Colonic mucosa (tissue), 4 donors: ENCODE data around the gene ARL6IP6. TPM values are rescaled to one million over a fixed set of nuclear protein-coding genes. Genes with fewer than 3 reads are reported as not detected.
"Not testable (repeated sequence)": the region's sequence is repeated elsewhere in the genome, so short reads cannot be mapped to it uniquely, and the experiment has no call there.

Source experiments
- DNase-seq: peaks from one replicate; pipeline ENCODE4 v3.0.0-alpha.2; 2020
- H3K27ac ChIP-seq: fragments of 200-600 bp; one replicate; pipeline ENCODE4 v1.8.0; 2021
- H3K27me3 ChIP-seq: fragments of 200-600 bp; one replicate; pipeline ENCODE4 v1.8.0; 2021
- H3K36me3 ChIP-seq: fragments of 200-600 bp; one replicate; pipeline ENCODE4 v1.8.0; 2021
- H3K4me1 ChIP-seq: fragments of 200-600 bp; one replicate; pipeline ENCODE4 v1.8.0; 2021; ENCODE audit warnings: mild to moderate bottlenecking
- H3K4me3 ChIP-seq: fragments of 200-600 bp; one replicate; pipeline ENCODE4 v1.8.0; 2021
- H3K9ac ChIP-seq, 2 donors: one replicate each; pipeline ENCODE4 v1.7.0; 2013; ENCODE audit warnings: control low read depth in 2 of 2, low read depth in 2 of 2, low read length in 2 of 2
- H3K9me3 ChIP-seq: fragments of 200-600 bp; one replicate; pipeline ENCODE4 v1.8.0; 2021
- intact Hi-C: fragments of 100-400 bp; cut with DNase I; formaldehyde crosslinking; loops from one replicate; pipeline ENCODE4 v1.14.1; 2022
- total RNA-seq, 2 donors: library from RNA; stranded (reverse); fragmentation: NEBNext Ultra II Directional in 1 of 2; extraction: Animal tissue kit (Norgen Biotek cat#: 25700) in 1 of 2; gene quantifications; one replicate each; pipeline ENCODE4 v1.2.1, GENCODE V29; 2021
- TF ChIP-seq, protein P1 (sequence below): fragments of 200-600 bp; IDR thresholded peaks from one replicate; pipeline ENCODE4 v1.8.0; 2022; ENCODE audit warnings: antibody characterized with exemption, mild to moderate bottlenecking
- donor health status: healthy.
- donor health status: DM: no; HTN: no; CAD: no.
- donor health status: DM: no; HTN: no; CAD: no.

ARL6IP6 gene
- total RNA-seq, 2 donors from 2014 or later, result 15.5 to 21.2 TPM

DNA sequence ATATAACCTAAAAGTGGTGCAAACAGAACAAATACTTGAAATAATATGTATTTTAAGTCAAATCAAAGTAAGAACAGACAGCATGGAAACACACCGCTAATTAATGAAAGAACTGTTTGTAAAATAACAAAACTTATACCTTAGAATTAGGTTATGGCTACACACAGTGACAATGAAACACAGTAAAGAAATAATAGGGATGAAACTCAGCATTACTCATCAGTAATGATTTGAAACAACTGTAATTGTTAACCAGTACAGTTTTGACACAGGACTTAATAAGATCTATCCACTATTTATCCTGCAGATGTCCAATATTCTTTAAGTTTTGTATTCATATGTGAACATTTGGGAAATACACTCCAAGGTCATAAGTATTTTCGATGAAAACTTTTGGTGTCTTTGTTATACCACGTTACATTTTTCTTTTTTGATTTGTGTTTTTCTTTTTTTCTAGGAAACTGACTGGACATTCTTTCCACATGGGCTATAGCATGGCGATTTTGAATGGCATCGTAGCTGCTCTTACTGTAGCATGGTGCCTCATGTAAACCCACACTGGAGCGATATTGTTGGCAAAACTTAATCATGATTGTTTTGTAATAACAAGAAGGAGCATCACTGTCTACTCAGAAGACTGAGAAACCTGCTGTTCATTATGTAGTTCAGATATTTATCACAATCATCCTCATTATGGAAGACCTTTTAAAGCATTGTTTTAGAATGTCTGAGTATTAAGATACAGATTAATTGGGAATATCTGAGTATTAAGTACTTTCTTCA is 41.1 kb downstream of the ARL6IP6 start:
- intact Hi-C loops, result no loop called here

DNA sequence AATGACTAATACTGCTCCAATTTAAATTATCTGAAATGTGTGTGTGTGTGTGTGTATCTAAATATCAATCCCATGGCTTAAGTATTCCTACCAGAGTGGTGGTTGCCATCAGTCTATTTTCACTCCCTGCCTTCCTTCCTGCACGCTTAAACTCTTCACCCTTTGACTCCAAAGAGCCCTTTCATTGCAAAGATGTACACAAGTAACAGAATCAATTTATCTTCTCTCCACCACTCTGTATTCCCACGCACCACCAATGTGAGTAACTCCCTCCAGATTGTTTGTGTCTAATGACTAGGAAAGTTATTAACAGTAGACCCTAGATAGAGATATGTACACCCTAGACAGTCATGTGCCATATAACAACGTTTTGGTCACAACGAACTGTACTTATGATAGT is 42.8 kb downstream of the ARL6IP6 start:
- intact Hi-C loops, result no loop called here

More for the DNA sequence above, 41.1 kb downstream of the ARL6IP6 start:
- H3K4me3 ChIP-seq, result no peak overlapping the region
- no peaks in the 10 kb centered on the region for H3K36me3 ChIP-seq
- no peak for DNase-seq
- H3K9me3 ChIP-seq, result no peaks in the 10 kb centered on the region
- no peak overlapping the region for H3K9ac ChIP-seq
- no peak overlapping the region for H3K27ac ChIP-seq
- no peaks in the 10 kb centered on the region for H3K4me1 ChIP-seq
- no peaks in the 10 kb centered on the region for H3K27me3 ChIP-seq
- TF ChIP-seq, protein P1, sequence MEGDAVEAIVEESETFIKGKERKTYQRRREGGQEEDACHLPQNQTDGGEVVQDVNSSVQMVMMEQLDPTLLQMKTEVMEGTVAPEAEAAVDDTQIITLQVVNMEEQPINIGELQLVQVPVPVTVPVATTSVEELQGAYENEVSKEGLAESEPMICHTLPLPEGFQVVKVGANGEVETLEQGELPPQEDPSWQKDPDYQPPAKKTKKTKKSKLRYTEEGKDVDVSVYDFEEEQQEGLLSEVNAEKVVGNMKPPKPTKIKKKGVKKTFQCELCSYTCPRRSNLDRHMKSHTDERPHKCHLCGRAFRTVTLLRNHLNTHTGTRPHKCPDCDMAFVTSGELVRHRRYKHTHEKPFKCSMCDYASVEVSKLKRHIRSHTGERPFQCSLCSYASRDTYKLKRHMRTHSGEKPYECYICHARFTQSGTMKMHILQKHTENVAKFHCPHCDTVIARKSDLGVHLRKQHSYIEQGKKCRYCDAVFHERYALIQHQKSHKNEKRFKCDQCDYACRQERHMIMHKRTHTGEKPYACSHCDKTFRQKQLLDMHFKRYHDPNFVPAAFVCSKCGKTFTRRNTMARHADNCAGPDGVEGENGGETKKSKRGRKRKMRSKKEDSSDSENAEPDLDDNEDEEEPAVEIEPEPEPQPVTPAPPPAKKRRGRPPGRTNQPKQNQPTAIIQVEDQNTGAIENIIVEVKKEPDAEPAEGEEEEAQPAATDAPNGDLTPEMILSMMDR, result no peak

DNA sequence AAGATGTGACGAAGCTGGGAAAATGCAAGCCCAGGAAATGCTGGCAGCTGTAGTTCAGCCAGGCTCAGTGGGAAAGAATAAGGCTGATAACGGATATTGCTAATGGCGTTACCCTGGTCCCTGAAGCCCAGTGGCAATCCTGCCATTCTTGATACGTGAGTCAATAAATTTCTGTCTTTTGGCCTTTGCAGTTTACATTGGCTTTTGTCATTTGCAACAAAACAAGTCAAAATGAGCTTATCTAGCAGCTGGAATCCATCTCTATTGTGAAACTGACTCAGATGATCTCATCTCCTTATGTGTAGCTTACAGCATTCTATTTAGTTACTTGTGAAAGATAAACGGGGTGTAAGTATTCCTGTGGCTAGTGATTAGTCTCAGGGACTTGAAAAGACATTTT is 43.8 kb downstream of the ARL6IP6 start:
- TF ChIP-seq, protein P1, result no peak
- no peaks in the 10 kb centered on the region for H3K27me3 ChIP-seq
- H3K4me1 ChIP-seq, result no peaks in the 10 kb centered on the region
- no peak overlapping the region for H3K4me3 ChIP-seq
- no peak overlapping the region for H3K9ac ChIP-seq
- H3K36me3 ChIP-seq, result no peaks in the 10 kb centered on the region
- DNase-seq, result no peak
- H3K9me3 ChIP-seq, result no peaks in the 10 kb centered on the region
- intact Hi-C loops, result no loop called here
- no peak overlapping the region for H3K27ac ChIP-seq

More for the DNA sequence above, 42.8 kb downstream of the ARL6IP6 start:
- DNase-seq, result no peak
- H3K4me1 ChIP-seq, result no peaks in the 10 kb centered on the region
- H3K9ac ChIP-seq, result no peak overlapping the region
- no peaks in the 10 kb centered on the region for H3K9me3 ChIP-seq
- no peak overlapping the region for H3K27ac ChIP-seq
- TF ChIP-seq, protein P1, result no peak
- H3K36me3 ChIP-seq, result no peaks in the 10 kb centered on the region
- H3K4me3 ChIP-seq, result no peak overlapping the region
- no peaks in the 10 kb centered on the region for H3K27me3 ChIP-seq

DNA sequence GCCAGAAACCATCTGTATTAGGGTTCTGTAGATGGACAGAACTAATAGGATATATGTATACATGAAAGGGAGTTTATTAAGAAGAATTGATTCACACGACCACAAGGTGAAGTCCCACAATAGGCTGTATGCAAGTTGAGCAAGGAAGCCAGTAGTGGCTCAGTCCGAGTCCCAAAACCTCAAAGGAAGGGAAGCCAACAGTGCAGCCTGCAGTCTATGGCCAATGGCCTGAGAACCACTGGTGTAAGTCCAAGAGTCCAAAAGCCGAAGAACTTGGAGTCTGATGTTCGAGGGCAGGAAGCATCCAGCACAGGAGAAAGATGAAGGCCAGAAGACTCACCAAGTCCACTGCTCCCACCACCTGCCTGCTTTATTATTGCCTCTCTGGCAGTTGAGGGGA is 44.8 kb downstream of the ARL6IP6 start:
- H3K4me1 ChIP-seq, H3K27me3 ChIP-seq, H3K4me3 ChIP-seq, H3K9ac ChIP-seq, H3K27ac ChIP-seq, H3K9me3 ChIP-seq, DNase-seq, H3K36me3 ChIP-seq, intact Hi-C loops: not testable (repeated sequence)

DNA sequence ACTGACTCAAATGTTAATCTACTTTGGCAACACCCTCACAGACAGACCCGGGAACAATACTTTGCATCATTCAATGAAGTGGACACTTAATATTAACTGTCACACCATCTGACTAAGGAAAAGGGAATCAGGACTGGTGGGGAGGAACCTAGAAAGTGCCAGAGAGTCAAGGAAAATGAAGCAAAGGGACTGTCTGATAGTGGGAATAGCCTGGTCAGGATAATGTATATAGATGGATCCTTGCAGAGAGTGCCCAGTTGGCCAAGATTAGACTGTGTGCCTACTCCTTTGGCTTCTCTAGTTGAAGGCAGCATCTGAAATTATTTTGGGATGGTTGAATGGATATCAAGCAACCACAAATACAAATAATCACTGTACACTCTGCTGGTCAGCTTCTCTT is 45.2 kb downstream of the ARL6IP6 start:
- H3K9me3 ChIP-seq, result no peaks in the 10 kb centered on the region
- H3K27ac ChIP-seq, result no peak overlapping the region
- H3K4me3 ChIP-seq, result no peak overlapping the region
- DNase-seq, result no peak
- no peaks in the 10 kb centered on the region for H3K36me3 ChIP-seq
- intact Hi-C loops, result no loop called here
- H3K4me1 ChIP-seq, result no peaks in the 10 kb centered on the region
- H3K27me3 ChIP-seq, result no peaks in the 10 kb centered on the region
- TF ChIP-seq, protein P1, result no peak
- H3K9ac ChIP-seq, result no peak overlapping the region

DNA sequence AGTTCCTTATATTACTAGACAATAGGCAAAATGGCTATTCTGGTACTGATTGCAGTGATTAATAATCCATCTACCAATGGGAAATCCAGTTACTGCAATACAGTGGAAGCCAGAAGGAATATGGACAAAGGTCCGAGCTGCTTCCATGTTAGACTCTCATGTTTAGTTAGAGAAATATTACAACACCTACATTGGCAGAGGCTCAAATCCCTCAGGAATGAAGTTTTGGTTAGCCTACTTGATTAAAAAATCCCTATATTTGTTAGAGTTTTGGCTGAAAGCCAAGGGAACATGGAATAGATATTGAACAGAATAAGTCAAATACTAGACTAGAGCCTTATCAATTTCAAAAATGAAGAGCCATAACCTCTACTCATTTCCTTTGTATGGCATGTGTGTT is 48.5 kb downstream of the ARL6IP6 start:
- intact Hi-C loops, result no loop called here

More for the DNA sequence above, 48.5 kb downstream of the ARL6IP6 start:
- Histone ChIP-seq H3K9me3 (no peaks in the 10 kb centered on the region), H3K36me3 (no peaks in the 10 kb centered on the region), H3K27ac (no peak overlapping the region), H3K9ac (no peak overlapping the region), H3K4me1 (no peaks in the 10 kb centered on the region), H3K4me3 (no peak overlapping the region), H3K27me3 (no peaks in the 10 kb centered on the region)
- DNase-seq, result no peak
- TF ChIP-seq, protein P1, result no peak
